GM19328 (cell line): ENCODE results near the gene CGB8.

Experiments
- ATAC-seq: cut with Tn5 transposase; IDR thresholded peaks from one replicate; pipeline ENCODE4 v1.9.1; 2021; ENCODE audit warnings: mild to moderate bottlenecking, moderate library complexity; ENCODE audit not compliant: unreplicated experiment

CGB8 gene

GRCh38 chr19:49010453-49010852 lies 38.5 kb downstream of the CGB8 start:
- ATAC-seq, result no peak

GRCh38 chr19:49009828-49010227 lies 39.1 kb downstream of the CGB8 start:
- no peak for ATAC-seq

- no peak for ATAC-seq
Measured at GRCh38 chr19:49006905-49007304, 42.0 kb downstream of the CGB8 start.

- ATAC-seq, result no peak
Measured at GRCh38 chr19:49004964-49005614, 43.8 kb downstream of the CGB8 start.

GRCh38 chr19:49004133-49004532 lies 44.8 kb downstream of the CGB8 start:
- no peak for ATAC-seq

- no peak for ATAC-seq
Measured at GRCh38 chr19:48999481-49000325, 49.2 kb downstream of the CGB8 start.

GRCh38 chr19:48997972-48998371 lies 50.9 kb downstream of the CGB8 start:
- no peak for ATAC-seq
